AG10803 (cell line): ENCODE measurements around the gene ECEL1.

ENCODE experiments used
- DNase-seq: peaks from one replicate; pipeline ENCODE4 v3.0.0; 2010; ENCODE audit warnings: low read depth
- H3K4me3 ChIP-seq: 2 replicates; pipeline ENCODE4 v1.5.1; 2011; ENCODE audit warnings: mild to moderate bottlenecking, low read length, control low read depth
- CTCF ChIP-seq: conservative IDR thresholded peaks from 2 replicates; pipeline ENCODE4 v1.5.1; 2011; ENCODE audit warnings: mild to moderate bottlenecking, low read length, control low read depth, inconsistent platforms

Gene ECEL1

GRCh38 chr2:232496501-232497270 lies 9.1 kb upstream of the ECEL1 start:
- H3K4me3 ChIP-seq: no peak overlapping the region
- DNase-seq: no peak
- TF ChIP-seq CTCF: no peak

- no peak overlapping the region for H3K4me3 ChIP-seq
- no peak for TF ChIP-seq CTCF
- DNase-seq: no peak
Observed at GRCh38 chr2:232495292-232495691, 7.7 kb upstream of the ECEL1 start.

- no peak for DNase-seq
- H3K4me3 ChIP-seq: no peak overlapping the region
- no peak for TF ChIP-seq CTCF
Observed at GRCh38 chr2:232494542-232494941, 6.9 kb upstream of the ECEL1 start.

- H3K4me3 ChIP-seq: no peak overlapping the region
- TF ChIP-seq CTCF: no peak
- DNase-seq: no peak
Observed at GRCh38 chr2:232493701-232494474, 6.3 kb upstream of the ECEL1 start.

- no peak for TF ChIP-seq CTCF
- no peak for DNase-seq
Observed at GRCh38 chr2:232492963-232493700, 5.5 kb upstream of the ECEL1 start.

GRCh38 chr2:232492236-232492848 lies 4.7 kb upstream of the ECEL1 start:
- no peak for TF ChIP-seq CTCF

More at GRCh38 chr2:232492963-232493700, 5.5 kb upstream of the ECEL1 start:
- H3K4me3 ChIP-seq: no peak overlapping the region

More at GRCh38 chr2:232492236-232492848, 4.7 kb upstream of the ECEL1 start:
- no peak overlapping the region for H3K4me3 ChIP-seq
- DNase-seq: no peak
